ENCODE data around the gene KIF6.
A peak's percentile ranks its signal among the peaks of the same experiment; 100 is the strongest.

The KIF6 gene

DNA sequence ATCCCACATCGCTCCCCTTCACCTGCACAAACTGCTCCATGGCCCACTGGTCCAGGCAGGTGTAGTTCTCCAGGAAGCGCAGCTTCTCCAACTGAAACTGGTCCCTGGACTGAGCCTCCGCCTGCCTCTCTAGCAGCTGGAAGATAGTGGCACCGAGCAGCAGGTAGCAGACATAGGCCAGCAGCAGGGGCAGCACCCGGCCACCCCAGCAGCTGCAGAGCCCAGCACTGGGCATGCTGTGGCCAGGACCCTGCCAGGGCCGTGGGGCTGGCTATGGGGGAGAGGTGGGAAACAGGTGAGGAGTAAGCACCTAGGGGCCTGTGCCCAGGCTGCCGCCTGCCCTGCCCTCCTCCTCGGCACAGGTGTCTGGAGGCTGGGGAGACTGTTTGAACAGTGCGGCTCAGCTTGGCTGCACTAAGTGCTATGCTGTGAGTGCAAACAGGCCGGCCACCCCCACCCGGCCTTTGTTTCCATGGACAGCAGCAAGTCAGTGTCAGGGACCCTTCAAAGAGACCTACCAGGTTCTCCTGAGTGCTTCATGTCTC, 402.8 kb downstream of the KIF6 start, which contains the start of gene KCNK16:
Gene KCNK16 (minus strand): TSS at position 397 of the 545 bp plus-strand sequence. CDS start 162 bp downstream, at position 235.
- Mint-ChIP-seq H3K27me3 (peaks cover 12% of the 10 kb centered on the region), H3K9me3 (no peaks in the 10 kb centered on the region), H3K36me3 (ENCODE audit: low read depth) (no peaks in the 10 kb centered on the region), H3K4me3 (no peak within 1 kb of the TSS), H3K27ac (no peak within 1 kb of the TSS), H3K4me1 (ENCODE audit: low read depth) (no peaks in the 10 kb centered on the region)

DNA sequence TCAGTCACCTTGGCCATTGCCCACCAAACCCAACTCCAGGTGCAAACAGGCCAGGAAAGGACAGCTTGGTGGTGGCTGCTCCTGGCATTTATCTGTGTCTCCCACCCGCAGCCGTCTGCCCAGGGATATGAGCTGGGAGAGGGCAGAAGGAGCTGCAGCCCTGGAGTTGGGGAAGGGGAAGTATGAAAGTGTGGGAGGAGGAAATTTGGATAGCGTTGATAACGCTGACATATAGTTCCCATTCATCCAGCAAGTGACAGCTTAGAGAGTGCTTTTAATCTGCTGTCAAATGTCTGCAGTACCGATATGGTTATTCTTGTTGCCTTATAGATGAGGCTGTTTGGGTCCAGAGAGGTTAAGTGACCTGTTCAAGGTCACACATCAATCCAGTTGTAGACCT, 403.4 kb downstream of the KIF6 start:
- Mint-ChIP-seq H3K36me3 (ENCODE audit: low read depth) (no peaks in the 10 kb centered on the region), H3K27ac (no peak overlapping the region), H3K9me3 (no peaks in the 10 kb centered on the region), H3K27me3 (peaks cover 10% of the 10 kb centered on the region), H3K4me1 (ENCODE audit: low read depth) (no peaks in the 10 kb centered on the region), H3K4me3 (no peak overlapping the region)

DNA sequence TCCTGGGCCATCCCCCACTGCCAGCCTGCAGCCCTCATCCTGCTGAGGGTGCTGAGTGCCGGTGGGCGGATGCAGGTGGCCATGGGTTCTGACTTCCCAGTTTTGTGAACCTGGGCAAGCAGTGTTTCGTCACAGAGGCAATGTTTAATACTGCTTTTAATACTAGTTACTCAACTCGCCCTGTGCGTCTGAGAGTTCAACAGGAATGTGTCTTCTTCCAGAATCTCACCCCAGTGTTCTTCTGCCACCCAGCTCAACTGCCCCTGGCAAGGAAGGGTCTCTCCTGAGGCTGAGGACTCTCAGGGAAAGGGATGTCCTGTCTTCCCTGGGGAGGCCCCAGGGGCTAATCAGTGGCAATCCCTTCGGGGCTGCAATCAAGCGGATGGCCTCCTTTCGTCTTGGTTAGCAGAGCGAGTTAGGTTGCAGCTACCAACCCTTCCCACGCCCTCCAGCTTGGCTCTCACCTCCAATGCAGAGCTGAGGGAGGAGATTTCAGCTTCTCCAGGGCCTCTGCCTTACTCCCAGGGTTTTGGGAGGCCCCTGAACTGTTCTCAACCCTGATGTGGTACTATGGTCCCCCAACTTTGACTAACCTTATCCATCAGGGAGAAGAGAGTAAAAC, 404.7 kb downstream of the KIF6 start:
- Mint-ChIP-seq H3K4me1 (ENCODE audit: low read depth) (no peaks in the 10 kb centered on the region), H3K27ac (no peak overlapping the region), H3K9me3 (no peaks in the 10 kb centered on the region), H3K4me3 (no peak overlapping the region), H3K36me3 (ENCODE audit: low read depth) (no peaks in the 10 kb centered on the region), H3K27me3 (peaks cover 18% of the 10 kb centered on the region)

DNA sequence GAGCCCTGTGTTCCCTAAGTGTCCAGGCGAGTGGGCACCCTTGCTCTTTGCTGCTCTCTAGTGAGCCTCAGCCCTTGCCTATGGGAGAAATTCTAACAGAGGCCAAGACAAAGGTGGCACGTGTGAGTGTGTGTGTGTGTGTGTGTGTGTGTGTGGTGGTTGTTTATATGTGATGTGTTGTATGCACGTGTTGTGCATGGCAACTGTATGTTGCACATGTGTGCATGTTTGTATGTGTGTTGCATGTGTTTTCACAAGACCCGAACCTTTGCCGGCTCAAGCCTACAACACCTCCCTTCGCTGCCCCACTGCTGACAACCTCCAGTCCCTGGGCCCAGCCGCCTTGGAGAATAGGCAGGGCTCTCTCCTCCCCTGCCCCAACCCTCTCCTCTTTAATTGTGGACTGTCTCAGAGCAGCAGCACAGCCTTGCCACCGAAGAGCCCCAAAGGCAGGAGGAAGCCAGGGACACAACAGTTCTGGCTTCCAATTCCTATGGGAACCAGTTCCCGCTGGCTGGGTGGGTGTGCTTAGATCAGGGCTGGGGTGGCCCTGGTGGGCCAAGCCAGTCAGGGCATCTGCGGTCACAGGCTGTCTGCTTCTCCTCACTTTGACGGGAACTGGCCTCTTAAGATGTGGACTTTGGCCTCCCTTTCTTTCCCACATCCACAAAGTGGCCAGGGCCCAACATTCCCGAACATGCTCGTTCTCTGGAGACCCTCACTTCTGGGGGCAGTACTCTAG, 405.4 kb downstream of the KIF6 start:
- Mint-ChIP-seq H3K9me3 (no peaks in the 10 kb centered on the region), H3K36me3 (ENCODE audit: low read depth) (no peaks in the 10 kb centered on the region), H3K4me1 (ENCODE audit: low read depth) (no peaks in the 10 kb centered on the region), H3K27ac (no peak overlapping the region), H3K4me3 (no peak overlapping the region), H3K27me3 (peaks cover 20% of the 10 kb centered on the region)

DNA sequence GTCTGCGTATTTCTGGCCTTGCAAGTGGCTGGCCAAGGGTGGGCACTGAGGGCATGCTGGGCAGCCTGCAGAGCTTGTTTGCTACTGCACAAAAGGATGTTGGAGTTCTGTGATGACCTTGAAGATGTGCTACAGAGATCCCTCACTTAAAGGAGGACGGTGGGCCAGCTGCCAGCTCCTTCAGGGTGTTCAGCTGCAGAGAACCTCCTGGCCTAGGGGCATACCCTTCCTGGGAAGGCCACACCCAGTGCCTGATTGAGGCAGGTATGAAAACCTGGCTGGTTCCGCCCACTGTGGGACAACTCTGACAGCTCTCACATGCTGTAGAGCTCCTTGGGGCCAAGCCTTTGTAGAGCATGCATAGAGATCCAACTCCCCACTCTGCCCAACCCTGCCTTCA, 408.0 kb downstream of the KIF6 start:
- Mint-ChIP-seq H3K27me3 (peaks cover 24% of the 10 kb centered on the region), H3K9me3 (no peaks in the 10 kb centered on the region), H3K4me1 (ENCODE audit: low read depth) (peaks cover 3% of the 10 kb centered on the region), H3K27ac (no peak overlapping the region), H3K4me3 (no peak overlapping the region), H3K36me3 (ENCODE audit: low read depth) (no peaks in the 10 kb centered on the region)

DNA sequence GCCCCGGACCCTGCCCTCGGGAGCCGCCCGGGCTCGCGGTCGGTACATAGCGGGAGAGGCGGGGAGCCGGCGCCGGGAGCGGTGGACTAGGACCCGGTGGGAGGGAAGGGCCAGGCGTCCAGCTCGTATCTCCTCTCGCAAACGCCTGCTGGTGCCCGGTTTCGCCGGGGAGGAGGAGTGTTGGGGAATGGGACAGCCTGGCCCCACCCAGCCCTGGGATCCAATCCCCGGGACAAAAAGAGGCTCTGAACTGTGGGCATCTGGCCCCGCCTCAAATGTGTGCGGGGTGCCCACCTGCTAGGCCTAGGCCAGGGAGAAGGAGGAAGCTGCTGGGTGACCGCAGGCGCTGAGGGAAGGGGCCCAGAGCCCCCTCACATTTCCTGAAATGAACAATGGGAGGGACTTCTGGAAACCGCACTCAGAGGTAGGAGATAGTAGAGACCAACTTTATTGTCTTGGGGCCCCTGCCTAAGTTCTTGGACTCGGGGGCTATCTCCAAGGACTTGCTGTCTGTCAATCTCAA, 410.9 kb downstream of the KIF6 start, which contains the start of gene KCNK17:
Gene KCNK17 (minus strand): TSS at position 147 of the 523 bp plus-strand sequence. CDS start 99 bp downstream, at position 48.
- H3K36me3 Mint-ChIP-seq (ENCODE audit: low read depth) = no peaks in the 10 kb centered on the region
- peaks cover 3% of the 10 kb centered on the region for H3K4me1 Mint-ChIP-seq (ENCODE audit: low read depth)
- H3K27me3 Mint-ChIP-seq = peaks cover 43% of the 10 kb centered on the region
- H3K4me3 Mint-ChIP-seq = peak within 1 kb of the TSS; percentile 3
- H3K9me3 Mint-ChIP-seq = no peaks in the 10 kb centered on the region
- no peak within 1 kb of the TSS for H3K27ac Mint-ChIP-seq

DNA sequence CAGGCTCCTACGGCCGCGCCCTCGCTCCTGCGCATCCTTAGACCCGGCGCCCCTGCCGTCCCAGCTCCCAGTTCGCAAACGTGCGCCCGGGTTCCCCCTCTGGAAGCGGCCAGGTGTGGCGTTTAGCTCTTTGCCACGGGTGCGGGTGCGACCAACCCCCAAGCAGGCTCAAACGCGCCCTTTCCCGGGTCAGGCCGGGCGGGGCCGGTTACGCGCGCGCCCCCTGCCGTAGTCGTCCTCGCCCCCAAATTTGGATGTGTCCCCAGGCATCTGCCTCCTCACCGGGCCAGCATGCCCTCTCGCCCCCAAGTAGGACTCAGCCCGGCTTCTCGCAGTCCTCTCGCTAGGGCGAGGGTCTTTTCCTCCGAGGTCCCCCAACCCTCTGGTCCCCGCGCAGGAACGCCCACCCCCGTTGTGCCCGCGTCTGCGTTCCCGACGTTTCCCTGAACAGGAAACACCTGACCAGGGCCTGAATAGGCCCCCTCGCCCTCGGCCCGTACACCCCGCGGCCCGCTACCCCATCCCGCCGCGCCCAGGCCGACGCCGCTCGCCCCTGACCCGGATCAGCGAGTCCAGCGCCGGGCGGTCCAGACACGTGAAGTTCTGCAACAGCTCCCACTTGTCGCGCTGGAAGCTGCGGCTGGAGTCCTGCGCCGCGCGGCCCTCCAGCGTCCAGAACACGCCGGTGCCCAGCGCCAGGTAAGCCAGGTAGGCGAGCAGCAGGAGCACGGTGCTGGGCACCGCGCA, 411.5 kb downstream of the KIF6 start:
- no peaks in the 10 kb centered on the region for H3K9me3 Mint-ChIP-seq
- no peaks in the 10 kb centered on the region for H3K36me3 Mint-ChIP-seq (ENCODE audit: low read depth)
- peaks cover 38% of the 10 kb centered on the region for H3K27me3 Mint-ChIP-seq
- peaks cover 3% of the 10 kb centered on the region for H3K4me1 Mint-ChIP-seq (ENCODE audit: low read depth)
- H3K27ac Mint-ChIP-seq = no peak overlapping the region
- peak overlapping the region; percentile 3 for H3K4me3 Mint-ChIP-seq

DNA sequence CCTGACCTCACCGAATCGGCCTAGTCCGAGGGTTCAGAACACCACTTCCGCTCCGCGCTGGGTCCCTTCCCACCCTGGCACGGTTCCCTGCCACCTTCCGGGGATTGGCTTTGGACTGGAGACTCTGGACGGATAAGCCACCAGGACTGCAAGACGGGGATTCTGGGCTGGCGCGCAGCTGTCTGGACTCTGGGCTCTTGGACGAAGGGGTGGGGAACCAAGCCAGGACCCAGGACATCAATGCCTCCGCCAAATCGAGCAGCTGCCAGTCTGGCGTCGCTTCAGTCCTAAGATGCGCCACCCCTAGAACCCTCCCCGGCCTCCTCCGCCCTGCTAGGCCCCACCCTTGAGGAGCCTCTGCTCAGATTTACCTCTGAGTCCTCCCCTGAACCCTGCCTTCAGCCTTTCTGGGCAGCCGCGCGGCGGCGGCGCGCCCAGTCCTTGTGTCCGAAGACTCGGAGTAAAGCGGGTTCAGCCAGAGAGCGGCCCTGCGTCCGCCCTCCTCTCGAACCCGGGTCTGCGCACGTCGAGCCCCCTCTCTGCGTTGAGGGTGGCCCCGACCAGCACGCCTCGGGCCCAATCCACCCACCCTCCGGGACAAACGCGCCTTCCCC, 412.2 kb downstream of the KIF6 start:
- Mint-ChIP-seq H3K4me3 (no peak overlapping the region), H3K4me1 (ENCODE audit: low read depth) (peaks cover 3% of the 10 kb centered on the region), H3K27me3 (peaks cover 38% of the 10 kb centered on the region), H3K36me3 (ENCODE audit: low read depth) (no peaks in the 10 kb centered on the region), H3K9me3 (no peaks in the 10 kb centered on the region), H3K27ac (no peak overlapping the region)

DNA sequence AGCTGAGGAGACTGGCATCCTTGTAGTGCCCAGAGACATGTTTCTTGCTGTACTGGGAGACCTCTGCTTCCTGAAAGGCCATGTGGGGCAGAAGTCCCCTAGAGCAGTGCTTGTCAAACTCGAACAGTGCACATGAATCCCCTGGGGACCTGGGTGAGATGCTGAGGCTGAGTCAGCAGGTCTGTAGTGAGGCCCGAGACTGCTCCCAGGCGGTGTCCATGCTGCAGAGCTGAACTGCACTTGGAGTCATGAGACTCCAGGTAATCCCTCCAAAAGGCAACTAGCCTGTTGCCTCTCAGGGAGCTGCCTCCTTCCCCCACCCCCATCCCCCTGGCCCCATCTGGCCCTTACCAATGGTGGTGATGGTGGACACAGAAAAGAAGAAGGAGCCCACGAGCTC, 414.7 kb downstream of the KIF6 start:
- H3K4me3 Mint-ChIP-seq = no peak overlapping the region
- peaks cover 30% of the 10 kb centered on the region for H3K27me3 Mint-ChIP-seq
- H3K27ac Mint-ChIP-seq = no peak overlapping the region
- H3K9me3 Mint-ChIP-seq = no peaks in the 10 kb centered on the region
- no peaks in the 10 kb centered on the region for H3K36me3 Mint-ChIP-seq (ENCODE audit: low read depth)
- H3K4me1 Mint-ChIP-seq (ENCODE audit: low read depth) = peaks cover 3% of the 10 kb centered on the region

DNA sequence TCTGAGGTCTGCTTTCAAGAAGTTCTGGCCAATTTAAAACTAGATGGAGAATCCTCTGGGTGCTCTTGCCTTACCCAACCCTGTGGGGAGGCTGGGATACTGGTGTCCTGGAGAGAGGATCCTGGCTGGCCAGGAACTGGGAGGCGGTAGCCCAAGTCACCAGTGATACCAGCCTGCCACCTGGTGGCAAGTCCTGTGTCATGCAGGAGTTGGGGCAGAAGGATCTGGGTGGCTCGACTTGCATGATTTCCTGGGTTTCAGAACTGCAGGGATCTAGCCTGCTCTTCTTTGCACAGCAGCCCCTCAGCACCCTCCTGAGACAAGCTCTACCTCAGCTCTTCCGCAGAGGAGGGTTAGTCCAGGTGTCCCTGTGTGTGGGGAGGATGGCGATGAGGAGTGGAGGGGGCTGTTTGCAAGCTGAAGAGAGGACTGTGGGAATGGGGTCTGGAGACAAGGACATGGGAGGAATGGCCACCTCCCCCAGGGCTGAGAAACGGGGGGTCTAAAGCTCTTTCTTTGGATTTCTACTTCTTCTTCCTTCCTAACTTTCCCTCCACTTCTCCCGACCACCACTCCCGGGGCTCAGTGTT, 415.2 kb downstream of the KIF6 start:
- no peaks in the 10 kb centered on the region for H3K9me3 Mint-ChIP-seq

DNA sequence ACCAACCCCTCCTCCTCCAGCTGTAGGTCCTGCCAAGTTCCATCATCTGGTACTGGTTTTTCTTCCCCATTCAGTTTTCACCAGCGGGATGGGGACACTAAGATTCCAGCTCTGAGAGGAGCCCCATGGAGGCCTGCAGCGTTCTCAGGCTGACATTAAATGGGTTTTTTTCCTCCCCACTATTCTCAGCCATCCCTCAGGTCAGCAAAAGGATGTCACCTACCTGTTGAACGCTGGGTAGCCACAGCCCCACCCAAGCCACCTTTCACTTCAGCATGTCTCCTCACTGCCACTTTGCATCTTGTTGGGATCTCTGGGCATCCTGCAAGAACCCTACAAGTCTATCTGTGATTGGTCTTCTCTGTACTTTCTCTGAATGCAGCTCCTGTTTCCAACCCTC, 417.7 kb downstream of the KIF6 start:
- peaks cover 20% of the 10 kb centered on the region for H3K27me3 Mint-ChIP-seq
- H3K4me3 Mint-ChIP-seq = no peak overlapping the region
- H3K36me3 Mint-ChIP-seq (ENCODE audit: low read depth) = no peaks in the 10 kb centered on the region
- H3K4me1 Mint-ChIP-seq (ENCODE audit: low read depth) = peaks cover 6% of the 10 kb centered on the region
- no peaks in the 10 kb centered on the region for H3K9me3 Mint-ChIP-seq
- no peak overlapping the region for H3K27ac Mint-ChIP-seq

More for the DNA sequence above, 415.2 kb downstream of the KIF6 start:
- H3K4me3 Mint-ChIP-seq = no peak overlapping the region
- H3K27me3 Mint-ChIP-seq = peaks cover 25% of the 10 kb centered on the region
- peaks cover 3% of the 10 kb centered on the region for H3K4me1 Mint-ChIP-seq (ENCODE audit: low read depth)
- no peaks in the 10 kb centered on the region for H3K36me3 Mint-ChIP-seq (ENCODE audit: low read depth)
- no peak overlapping the region for H3K27ac Mint-ChIP-seq

DNA sequence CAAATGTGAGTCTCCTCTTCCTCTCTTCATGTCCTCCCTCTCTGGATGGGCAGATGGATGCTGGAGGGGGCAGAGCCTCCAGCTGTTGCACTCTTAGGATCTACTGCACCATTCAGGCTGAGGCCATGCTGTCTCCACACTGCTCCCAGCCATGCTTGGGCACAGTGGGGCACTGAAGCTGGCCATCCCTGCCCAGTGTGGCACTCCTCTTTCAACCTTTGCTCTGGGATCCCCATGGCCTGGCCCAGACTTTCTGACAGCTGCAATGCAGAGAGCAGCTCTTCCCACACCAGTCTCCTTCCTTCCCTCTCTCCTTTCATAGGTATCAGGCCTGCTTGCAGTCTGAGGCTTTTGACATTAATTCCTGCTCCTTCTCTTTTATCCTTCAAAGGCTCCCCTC, 420.3 kb downstream of the KIF6 start:
- Mint-ChIP-seq H3K27ac (no peak overlapping the region), H3K27me3 (peaks cover under 1% of the 10 kb centered on the region), H3K9me3 (no peaks in the 10 kb centered on the region), H3K4me1 (ENCODE audit: low read depth) (peaks cover 6% of the 10 kb centered on the region), H3K36me3 (ENCODE audit: low read depth) (no peaks in the 10 kb centered on the region), H3K4me3 (no peak overlapping the region)

DNA sequence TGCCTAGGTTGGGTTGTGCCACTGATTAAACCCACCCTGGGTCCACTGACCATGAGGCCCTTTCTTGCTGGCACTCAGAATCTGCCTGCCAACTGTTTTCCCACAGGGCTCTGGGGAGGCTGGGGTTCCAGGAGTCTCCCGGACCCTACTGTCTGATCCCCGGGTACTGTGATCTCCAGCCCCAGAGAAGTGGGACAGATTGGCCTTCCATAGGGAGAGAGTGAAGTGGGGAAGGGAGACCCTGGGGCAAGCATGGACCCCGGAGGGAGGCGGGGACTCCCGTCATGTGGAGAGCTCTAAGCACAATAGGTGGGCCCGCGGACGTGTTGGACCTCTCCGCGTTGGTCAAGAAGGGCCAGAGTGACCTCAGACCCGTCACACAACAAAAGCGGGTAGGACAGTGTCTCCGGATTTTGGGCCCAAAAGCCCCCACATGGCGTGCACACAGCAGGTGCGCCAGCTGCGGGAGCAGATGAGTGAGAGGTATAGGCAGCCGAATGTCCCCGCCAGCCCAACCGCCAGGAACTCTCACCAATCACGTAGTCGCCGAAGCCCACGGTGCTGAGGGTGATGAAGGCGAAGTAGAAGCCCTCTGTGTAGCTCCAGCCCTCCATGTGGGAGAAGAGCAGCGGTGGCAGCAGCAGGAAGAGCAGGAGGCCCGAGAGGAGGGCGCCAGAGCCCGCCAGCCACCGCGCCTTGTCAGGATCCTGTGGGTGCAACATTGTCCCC, 421.6 kb downstream of the KIF6 start:
- no peaks in the 10 kb centered on the region for H3K27me3 Mint-ChIP-seq
- no peak overlapping the region for H3K27ac Mint-ChIP-seq
- no peaks in the 10 kb centered on the region for H3K36me3 Mint-ChIP-seq (ENCODE audit: low read depth)
- H3K4me3 Mint-ChIP-seq = no peak overlapping the region
- peaks cover 6% of the 10 kb centered on the region for H3K4me1 Mint-ChIP-seq (ENCODE audit: low read depth)
- H3K9me3 Mint-ChIP-seq = no peaks in the 10 kb centered on the region
